Caco-2 (cell line): ENCODE measurements around the gene TOPORS. TPM values are rescaled to one million over a fixed set of nuclear protein-coding genes. Genes with fewer than 3 reads are reported as not detected.
"Not testable (repeated sequence)": the region's sequence is repeated elsewhere in the genome, so short reads cannot be mapped to it uniquely, and the experiment has no call there.

Source experiments
- Bru-seq: library from RNA; stranded (reverse); fragments of 400-500 nt; gene quantifications from one replicate; lab custom pipeline; 2021; lab: Mats Ljungman, UMichigan
- BruChase-seq, 2 experiments: library from RNA; stranded (reverse); fragments of 400-500 nt; gene quantifications; one replicate each; lab custom pipeline; 2021; lab: Mats Ljungman, UMichigan
- BruUV-seq: library from RNA; stranded (reverse); fragments of 400-500 nt; replicated peaks from 2 replicates; lab custom pipeline; 2021; lab: Mats Ljungman, UMichigan
- CTCF ChIA-PET: fragments of 300-600 bp; sonication (Branson Sonifier 250); formaldehyde crosslinking; loops from one replicate; lab custom pipeline; 2022; ENCODE audit warnings: antibody characterized with exemption; lab: Charles Lee
- POLR2A ChIA-PET: fragments of 300-600 bp; sonication (Branson Sonifier 250); formaldehyde crosslinking; loops from one replicate; lab custom pipeline; 2022; ENCODE audit warnings: antibody characterized with exemption; lab: Charles Lee
- DNase-seq, 2 experiments: peaks; one replicate each; pipeline versions ENCODE4 v3.0.0 to v3.0.0-alpha.2; 2020 to 2022
- H3K27me3 ChIP-seq: replicated peaks from 2 replicates; pipeline ENCODE4 v1.6.0; 2011; ENCODE audit warnings: low read length; ENCODE audit not compliant: control insufficient read depth, insufficient read depth
- H3K36me3 ChIP-seq: 2 replicates; pipeline ENCODE4 v1.5.1; 2011; ENCODE audit warnings: low read length; ENCODE audit not compliant: control insufficient read depth, insufficient read depth
- H3K4me1 ChIP-seq: fragments of 250-450 bp; sonication (Bioruptor Pico); 2 replicates; pipeline ENCODE4 v1.5.1; 2020; ENCODE audit warnings: mild to moderate bottlenecking
- H3K4me3 ChIP-seq: 2 replicates; pipeline ENCODE4 v1.5.1; 2011; ENCODE audit warnings: low read depth, mild to moderate bottlenecking, control low read depth, low read length
- H3K9me3 ChIP-seq: fragments of 250-450 bp; sonication (Bioruptor Pico); 2 replicates; pipeline ENCODE4 v1.5.1; 2020; ENCODE audit warnings: mild to moderate bottlenecking, moderate library complexity
- H3K27ac Mint-ChIP-seq: one replicate; pipeline ENCODE4 v1.8.0; 2022; ENCODE audit warnings: mixed read lengths; ENCODE audit not compliant: unreplicated experiment
- H3K27me3 Mint-ChIP-seq: one replicate; pipeline ENCODE4 v1.8.0; 2022; ENCODE audit warnings: mixed read lengths; ENCODE audit not compliant: insufficient read depth, unreplicated experiment
- H3K36me3 Mint-ChIP-seq: one replicate; pipeline ENCODE4 v1.8.0; 2022; ENCODE audit warnings: mild to moderate bottlenecking, mixed read lengths; ENCODE audit not compliant: insufficient read depth, unreplicated experiment
- H3K4me1 Mint-ChIP-seq: one replicate; pipeline ENCODE4 v1.8.0; 2022; ENCODE audit warnings: low read depth, mixed read lengths; ENCODE audit not compliant: unreplicated experiment
- H3K4me3 Mint-ChIP-seq: one replicate; pipeline ENCODE4 v1.8.0; 2022; ENCODE audit warnings: mild to moderate bottlenecking, moderate library complexity, mixed read lengths; ENCODE audit not compliant: unreplicated experiment
- H3K9me3 Mint-ChIP-seq: one replicate; pipeline ENCODE4 v1.8.0; 2022; ENCODE audit warnings: mixed read lengths; ENCODE audit not compliant: unreplicated experiment
- CTCF ChIP-seq, 2 experiments: fragments of 200-600 bp in 1 of 2; IDR thresholded peaks; 1 replicate in 1 of 2; 2 replicates in 1 of 2; pipeline versions ENCODE4 v1.5.1 to v1.8.0; 2011 to 2022; ENCODE audit warnings: antibody characterized with exemption in 1 of 2, control low read depth in 1 of 2, inconsistent platforms in 1 of 2, low read depth in 1 of 2, low read length in 1 of 2, mild to moderate bottlenecking in 1 of 2, moderate library complexity in 1 of 2; ENCODE audit not compliant: insufficient read depth in 1 of 2, severe bottlenecking in 1 of 2, unreplicated experiment in 1 of 2
- intact Hi-C: fragments of 100-400 bp; cut with micrococcal nuclease; formaldehyde crosslinking; loops from one replicate; pipeline ENCODE4 v1.10.0; 2022; ENCODE audit not compliant: unreplicated experiment
- long read RNA-seq: library from polyadenylated mRNA; stranded (forward); transcript quantifications from one replicate; pipeline ENCODE4 v2.0.0, GENCODE V29; 2022
- total RNA-seq: library from RNA; stranded (reverse); gene quantifications from 2 replicates; pipeline ENCODE4 v1.2.3, GENCODE V29; 2022

Gene TOPORS
- total RNA-seq (13.9 and 14.6 TPM in 2 replicates), Bru-seq, nascent RNA (percentile 91 among the genes with signal in this experiment), BruChase-seq, experiment 1, labeled RNA remaining after a 2-hour chase (percentile 94 among the genes with signal in this experiment), BruChase-seq, experiment 2, labeled RNA remaining after a 6-hour chase (percentile 75 among the genes with signal in this experiment)
- long read RNA-seq, full-length matches to known transcripts, result 22 of 41 reads
- long read RNA-seq, partial matches to known transcripts, result 17 of 41 reads
- long read RNA-seq, other reads (novel, unspliced or antisense), result 2 of 41 reads

GRCh38 chr9:32552172-32552872, at the start of gene TOPORS, which contains the start of gene SMIM27:
TSS of gene TOPORS (minus strand) at chr9:32552586. CDS start at chr9:32552436, 150 bp downstream.
TSS of gene SMIM27 (plus strand) at chr9:32552327. CDS start at chr9:32552435, 108 bp downstream.
- ChIA-PET POLR2A (interaction anchor here (0.7 to 1.5 kb wide), 2 partner anchors 27 to 167 kb away, joined by 3 read pairs; partner anchors contain the start of gene RIGI), CTCF (interaction anchor here (0.7 to 3.1 kb wide), 2 partner anchors 20 to 200 kb away, joined by 4 to 25 read pairs; partner anchors contain the start of gene NDUFB6)
- Histone ChIP-seq H3K36me3 (no peaks in the 10 kb centered on the region), H3K27me3 (no peaks in the 10 kb centered on the region), H3K4me1 (no peaks in the 10 kb centered on the region), H3K4me3 (peak within 1 kb of the TSS; percentile 87), H3K9me3 (no peaks in the 10 kb centered on the region)
- Mint-ChIP-seq H3K27ac (peak within 1 kb of the TSS; percentile 96), H3K9me3 (no peaks in the 10 kb centered on the region), H3K36me3 (peaks cover 31% of the 10 kb centered on the region), H3K4me3 (peak within 1 kb of the TSS; percentile 93), H3K27me3 (no peaks in the 10 kb centered on the region), H3K4me1 (peaks cover 7% of the 10 kb centered on the region)
- DNase-seq, result peak; percentile 87 to 89
- no peak for TF ChIP-seq CTCF (IDR thresholded peaks at IDR 0.05; ENCODE audit: insufficient read depth in 1 of 2, low read depth in 1 of 2, low read length in 1 of 2, severe bottlenecking in 1 of 2, unreplicated experiment in 1 of 2)
- TSS peak; percentile 81 for BruUV-seq
- intact Hi-C loops, result loop anchor here (1.0 kb wide), 2 partner anchors 20 to 168 kb away; partner anchors contain the start of gene ACO1

- H3K4me1 ChIP-seq, H3K27ac Mint-ChIP-seq, H3K27me3 Mint-ChIP-seq, DNase-seq, CTCF ChIA-PET, H3K36me3 Mint-ChIP-seq, H3K9me3 Mint-ChIP-seq, H3K4me3 Mint-ChIP-seq, BruUV-seq, intact Hi-C loops, H3K4me3 ChIP-seq, POLR2A ChIA-PET, H3K27me3 ChIP-seq, H3K9me3 ChIP-seq, H3K36me3 ChIP-seq, H3K4me1 Mint-ChIP-seq: not testable (repeated sequence)
Observed at GRCh38 chr9:32599021-32599420, 46.6 kb upstream of the TOPORS start.

- intact Hi-C loops, result no loop called here
- no peak overlapping the region for H3K4me3 Mint-ChIP-seq
- no peaks in the 10 kb centered on the region for H3K9me3 Mint-ChIP-seq
- no peaks in the 10 kb centered on the region for H3K4me1 Mint-ChIP-seq
- Histone ChIP-seq H3K27me3 (no peaks in the 10 kb centered on the region), H3K4me1 (no peaks in the 10 kb centered on the region), H3K4me3 (no peak overlapping the region), H3K36me3 (no peaks in the 10 kb centered on the region), H3K9me3 (no peaks in the 10 kb centered on the region)
- H3K27me3 Mint-ChIP-seq, result peaks cover 8% of the 10 kb centered on the region
- no TSS peak for BruUV-seq
- POLR2A ChIA-PET, result no interaction called here
- H3K36me3 Mint-ChIP-seq, result no peaks in the 10 kb centered on the region
- CTCF ChIA-PET, result no interaction called here
- no peak overlapping the region for H3K27ac Mint-ChIP-seq
- TF ChIP-seq CTCF (IDR thresholded peaks at IDR 0.05; ENCODE audit: insufficient read depth in 1 of 2, low read depth in 1 of 2, low read length in 1 of 2, severe bottlenecking in 1 of 2, unreplicated experiment in 1 of 2), result no peak
- no peak for DNase-seq
Observed at GRCh38 chr9:32596936-32597335, 44.5 kb upstream of the TOPORS start.
